ENCODE measurements around the gene RPAP3.

- TF ChIP-seq USF1 (CRISPR knock-in tag; IDR thresholded peaks at IDR 0.05) (no peak), CTCF (IDR thresholded peaks at IDR 0.05) (no peak), E2F1 (CRISPR knock-in tag; IDR thresholded peaks at IDR 0.05) (no peak), TEAD4 (CRISPR knock-in tag; IDR thresholded peaks at IDR 0.05) (no peak), KAT7 (CRISPR knock-in tag; IDR thresholded peaks at IDR 0.05; ENCODE audit: borderline replicate concordance) (no peak), GABPB1 (CRISPR knock-in tag; IDR thresholded peaks at IDR 0.05) (no peak), CBFB (CRISPR knock-in tag; IDR thresholded peaks at IDR 0.05; ENCODE audit: low read depth) (no peak), PREB (CRISPR knock-in tag; IDR thresholded peaks at IDR 0.05; ENCODE audit: borderline replicate concordance) (no peak)
- TF ChIP-seq, protein P1, sequence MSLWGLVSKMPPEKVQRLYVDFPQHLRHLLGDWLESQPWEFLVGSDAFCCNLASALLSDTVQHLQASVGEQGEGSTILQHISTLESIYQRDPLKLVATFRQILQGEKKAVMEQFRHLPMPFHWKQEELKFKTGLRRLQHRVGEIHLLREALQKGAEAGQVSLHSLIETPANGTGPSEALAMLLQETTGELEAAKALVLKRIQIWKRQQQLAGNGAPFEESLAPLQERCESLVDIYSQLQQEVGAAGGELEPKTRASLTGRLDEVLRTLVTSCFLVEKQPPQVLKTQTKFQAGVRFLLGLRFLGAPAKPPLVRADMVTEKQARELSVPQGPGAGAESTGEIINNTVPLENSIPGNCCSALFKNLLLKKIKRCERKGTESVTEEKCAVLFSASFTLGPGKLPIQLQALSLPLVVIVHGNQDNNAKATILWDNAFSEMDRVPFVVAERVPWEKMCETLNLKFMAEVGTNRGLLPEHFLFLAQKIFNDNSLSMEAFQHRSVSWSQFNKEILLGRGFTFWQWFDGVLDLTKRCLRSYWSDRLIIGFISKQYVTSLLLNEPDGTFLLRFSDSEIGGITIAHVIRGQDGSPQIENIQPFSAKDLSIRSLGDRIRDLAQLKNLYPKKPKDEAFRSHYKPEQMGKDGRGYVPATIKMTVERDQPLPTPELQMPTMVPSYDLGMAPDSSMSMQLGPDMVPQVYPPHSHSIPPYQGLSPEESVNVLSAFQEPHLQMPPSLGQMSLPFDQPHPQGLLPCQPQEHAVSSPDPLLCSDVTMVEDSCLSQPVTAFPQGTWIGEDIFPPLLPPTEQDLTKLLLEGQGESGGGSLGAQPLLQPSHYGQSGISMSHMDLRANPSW (CRISPR knock-in tag; conservative IDR thresholded peaks at IDR 0.05; ENCODE audit: low read depth): no peak
Observed at GRCh38 chr12:47739297-47739696, 33.5 kb upstream of the RPAP3 start.
